WTC11 (cell line): Measurements from ENCODE around the gene RFX6. TPM values are rescaled to one million over a fixed set of nuclear protein-coding genes. Genes with fewer than 3 reads are reported as not detected.

Source experiments
- ATAC-seq: fragments of 200-7000 bp; cut with Tn5 transposase; 2 replicates; pipeline ENCODE4 v1.10.0; 2021; ENCODE audit warnings: mild to moderate bottlenecking, moderate library complexity
- CTCF ChIA-PET: fragments of 300-600 bp; sonication (Branson Sonifier 250); formaldehyde crosslinking; loops from one replicate; lab custom pipeline; 2021; ENCODE audit warnings: antibody characterized with exemption; lab: Charles Lee
- POLR2A ChIA-PET: fragments of 350-600 bp; sonication (Branson Sonifier 250); formaldehyde crosslinking; loops from one replicate; lab custom pipeline; 2021; ENCODE audit warnings: antibody characterized with exemption; lab: Charles Lee
- DNase-seq: peaks from one replicate; pipeline ENCODE4 v3.0.0; 2021; ENCODE audit warnings: low spot score
- H3K27ac Mint-ChIP-seq: 2 replicates; pipeline ENCODE4 v1.8.0; 2021; ENCODE audit warnings: mixed read lengths
- H3K27me3 Mint-ChIP-seq: 2 replicates; pipeline ENCODE4 v1.8.0; 2021; ENCODE audit warnings: low read depth, mild to moderate bottlenecking, moderate library complexity, mixed read lengths
- H3K36me3 Mint-ChIP-seq: 2 replicates; pipeline ENCODE4 v1.8.0; 2021; ENCODE audit warnings: mixed read lengths
- H3K4me1 Mint-ChIP-seq: 2 replicates; pipeline ENCODE4 v1.8.0; 2022; ENCODE audit warnings: mixed read lengths
- H3K4me3 Mint-ChIP-seq: 2 replicates; pipeline ENCODE4 v1.8.0; 2021; ENCODE audit warnings: mild to moderate bottlenecking, moderate library complexity, mixed read lengths
- H3K9me3 Mint-ChIP-seq: 2 replicates; pipeline ENCODE4 v1.8.0; 2021; ENCODE audit warnings: mixed read lengths
- CBFB ChIP-seq: sonication (generic); formaldehyde crosslinking; IDR thresholded peaks from 2 replicates; pipeline ENCODE4 v1.8.1; 2022; ENCODE audit warnings: mild to moderate bottlenecking, low read depth, missing genetic modification reagents
- HMGA2 ChIP-seq: fragments of 250-450 bp; sonication (Bioruptor Pico); IDR thresholded peaks from 2 replicates; pipeline ENCODE4 v1.4.0; 2021; ENCODE audit warnings: mild to moderate bottlenecking, moderate library complexity
- total RNA-seq: library from RNA; stranded (reverse); gene quantifications from 3 replicates; pipeline ENCODE4 v1.2.3, GENCODE V29; 2021

The RFX6 gene
- total RNA-seq, 1 experiment from 2014 or later, result not detected

DNA sequence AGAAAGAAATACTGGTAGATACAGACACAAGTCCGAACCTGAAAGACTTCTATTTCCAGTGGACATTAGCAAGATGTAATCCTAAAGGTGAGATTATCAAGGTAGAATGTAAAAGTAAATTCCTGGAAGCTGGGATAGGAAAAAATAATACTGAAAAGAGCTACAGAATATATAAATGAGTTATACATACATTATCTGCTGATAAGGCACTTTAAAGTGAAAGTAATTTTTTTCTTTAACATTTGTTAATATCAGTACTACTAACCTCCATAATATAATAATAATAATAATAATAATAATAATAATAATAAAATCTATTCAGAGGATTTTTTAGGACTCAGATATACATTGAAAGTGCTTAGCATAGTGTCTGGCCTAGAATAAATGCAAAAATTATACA, 102.5 kb downstream of the RFX6 start:
- no peak overlapping the region for H3K27ac Mint-ChIP-seq
- no peaks in the 10 kb centered on the region for H3K4me1 Mint-ChIP-seq
- no peak for DNase-seq
- TF ChIP-seq HMGA2 (CRISPR knock-in tag), result peak; percentile 13; the same call in 1 of the 2 replicates
- no peak for TF ChIP-seq CBFB
- no peak for ATAC-seq
- H3K9me3 Mint-ChIP-seq, result peaks cover 18% of the 10 kb centered on the region
- POLR2A ChIA-PET, result no interaction called here
- H3K27me3 Mint-ChIP-seq, result no peaks in the 10 kb centered on the region
- CTCF ChIA-PET, result no interaction called here
- peaks cover 9% of the 10 kb centered on the region for H3K36me3 Mint-ChIP-seq
- no peak overlapping the region for H3K4me3 Mint-ChIP-seq

Other genes with a start within 250 kb of the RFX6 start
- 15.5 to 19.4 TPM (median 16.9 TPM) in 3 replicates for gene ZUP1, start 208.5 kb upstream of the RFX6 start, total RNA-seq
- 10.0 to 12.7 TPM (median 12.2 TPM) in 3 replicates for gene KPNA5, start 196.0 kb upstream of the RFX6 start, total RNA-seq
- gene FAM162B, start 111.5 kb upstream of the RFX6 start, total RNA-seq, result 1.6 to 3.0 TPM (median 1.6 TPM) in 3 replicates
- gene GPRC6A, start 48.2 kb upstream of the RFX6 start, total RNA-seq, result 0.17 to 0.25 TPM (median 0.23 TPM) in 3 replicates